WTC11 (cell line): ENCODE results near the gene PTPRG. TPM values are rescaled to one million over a fixed set of nuclear protein-coding genes. Genes with fewer than 3 reads are reported as not detected.

Source experiments
- ATAC-seq: fragments of 200-7000 bp; cut with Tn5 transposase; 2 replicates; pipeline ENCODE4 v1.10.0; 2021; ENCODE audit warnings: mild to moderate bottlenecking, moderate library complexity
- CTCF ChIA-PET: fragments of 300-600 bp; sonication (Branson Sonifier 250); formaldehyde crosslinking; loops from one replicate; lab custom pipeline; 2021; ENCODE audit warnings: antibody characterized with exemption; lab: Charles Lee
- POLR2A ChIA-PET: fragments of 350-600 bp; sonication (Branson Sonifier 250); formaldehyde crosslinking; loops from one replicate; lab custom pipeline; 2021; ENCODE audit warnings: antibody characterized with exemption; lab: Charles Lee
- DNase-seq: peaks from one replicate; pipeline ENCODE4 v3.0.0; 2021; ENCODE audit warnings: low spot score
- H3K27ac Mint-ChIP-seq: 2 replicates; pipeline ENCODE4 v1.8.0; 2021; ENCODE audit warnings: mixed read lengths
- H3K27me3 Mint-ChIP-seq: 2 replicates; pipeline ENCODE4 v1.8.0; 2021; ENCODE audit warnings: low read depth, mild to moderate bottlenecking, moderate library complexity, mixed read lengths
- H3K36me3 Mint-ChIP-seq: 2 replicates; pipeline ENCODE4 v1.8.0; 2021; ENCODE audit warnings: mixed read lengths
- H3K4me1 Mint-ChIP-seq: 2 replicates; pipeline ENCODE4 v1.8.0; 2022; ENCODE audit warnings: mixed read lengths
- H3K4me3 Mint-ChIP-seq: 2 replicates; pipeline ENCODE4 v1.8.0; 2021; ENCODE audit warnings: mild to moderate bottlenecking, moderate library complexity, mixed read lengths
- H3K9me3 Mint-ChIP-seq: 2 replicates; pipeline ENCODE4 v1.8.0; 2021; ENCODE audit warnings: mixed read lengths
- ARID4B ChIP-seq: sonication (generic); formaldehyde crosslinking; IDR thresholded peaks from 2 replicates; pipeline ENCODE4 v1.8.0; 2023; ENCODE audit warnings: missing genetic modification reagents, mild to moderate bottlenecking, borderline replicate concordance
- FOXJ3 ChIP-seq: sonication (generic); formaldehyde crosslinking; IDR thresholded peaks from 2 replicates; pipeline ENCODE4 v1.9.0; 2021; ENCODE audit warnings: missing genetic modification reagents, mild to moderate bottlenecking, borderline replicate concordance
- GABPB1 ChIP-seq: sonication (generic); formaldehyde crosslinking; IDR thresholded peaks from 2 replicates; pipeline ENCODE4 v1.8.1; 2023; ENCODE audit warnings: mild to moderate bottlenecking, missing genetic modification reagents
- JUN ChIP-seq: sonication (generic); formaldehyde crosslinking; IDR thresholded peaks from 2 replicates; pipeline ENCODE4 v1.8.0; 2023; ENCODE audit warnings: mild to moderate bottlenecking, missing genetic modification reagents
- KAT7 ChIP-seq: sonication (generic); formaldehyde crosslinking; IDR thresholded peaks from 2 replicates; pipeline ENCODE4 v1.8.1; 2023; ENCODE audit warnings: missing genetic modification reagents, mild to moderate bottlenecking, borderline replicate concordance
- MYBL2 ChIP-seq: sonication (generic); formaldehyde crosslinking; IDR thresholded peaks from 2 replicates; pipeline ENCODE4 v1.8.1; 2023; ENCODE audit warnings: mild to moderate bottlenecking, moderate library complexity, missing genetic modification reagents
- NFE2L1 ChIP-seq: sonication (generic); formaldehyde crosslinking; IDR thresholded peaks from 2 replicates; pipeline ENCODE4 v1.8.1; 2023; ENCODE audit warnings: missing genetic modification reagents
- NFYB ChIP-seq: sonication (generic); formaldehyde crosslinking; conservative IDR thresholded peaks from 2 replicates; pipeline ENCODE4 v1.8.0; 2022; ENCODE audit warnings: low read depth, missing genetic modification reagents
- RORB ChIP-seq: fragments of 250-450 bp; sonication (Bioruptor Pico); IDR thresholded peaks from 2 replicates; pipeline ENCODE4 v1.9.0; 2021; ENCODE audit warnings: mild to moderate bottlenecking
- STAT6 ChIP-seq: sonication (generic); formaldehyde crosslinking; conservative IDR thresholded peaks from 2 replicates; pipeline ENCODE4 v1.8.1; 2023; ENCODE audit warnings: mild to moderate bottlenecking, low read depth, missing genetic modification reagents, moderate library complexity
- USF1 ChIP-seq: sonication (generic); formaldehyde crosslinking; IDR thresholded peaks from 2 replicates; pipeline ENCODE4 v1.8.0; 2022; ENCODE audit warnings: mild to moderate bottlenecking, missing genetic modification reagents
- ZNF281 ChIP-seq: sonication (generic); formaldehyde crosslinking; IDR thresholded peaks from 2 replicates; pipeline ENCODE4 v1.8.0; 2023; ENCODE audit warnings: mild to moderate bottlenecking, missing genetic modification reagents
- ZNF317 ChIP-seq: sonication (generic); formaldehyde crosslinking; IDR thresholded peaks from 2 replicates; pipeline ENCODE4 v1.8.1; 2023; ENCODE audit warnings: low read depth, mild to moderate bottlenecking, moderate library complexity, missing genetic modification reagents, borderline replicate concordance
- ZNF532 ChIP-seq: fragments of 250-450 bp; sonication (Bioruptor Pico); IDR thresholded peaks from 2 replicates; pipeline ENCODE4 v1.9.0; 2021; ENCODE audit warnings: mild to moderate bottlenecking, borderline replicate concordance
- ZSCAN18 ChIP-seq: fragments of 250-450 bp; sonication (Bioruptor Pico); IDR thresholded peaks from 2 replicates; pipeline ENCODE4 v2.1.2; 2022; ENCODE audit warnings: mild to moderate bottlenecking, moderate library complexity
- total RNA-seq: library from RNA; stranded (reverse); gene quantifications from 3 replicates; pipeline ENCODE4 v1.2.3, GENCODE V29; 2021

PTPRG gene
- total RNA-seq, 1 experiment from 2014 or later, result 106 TPM

DNA sequence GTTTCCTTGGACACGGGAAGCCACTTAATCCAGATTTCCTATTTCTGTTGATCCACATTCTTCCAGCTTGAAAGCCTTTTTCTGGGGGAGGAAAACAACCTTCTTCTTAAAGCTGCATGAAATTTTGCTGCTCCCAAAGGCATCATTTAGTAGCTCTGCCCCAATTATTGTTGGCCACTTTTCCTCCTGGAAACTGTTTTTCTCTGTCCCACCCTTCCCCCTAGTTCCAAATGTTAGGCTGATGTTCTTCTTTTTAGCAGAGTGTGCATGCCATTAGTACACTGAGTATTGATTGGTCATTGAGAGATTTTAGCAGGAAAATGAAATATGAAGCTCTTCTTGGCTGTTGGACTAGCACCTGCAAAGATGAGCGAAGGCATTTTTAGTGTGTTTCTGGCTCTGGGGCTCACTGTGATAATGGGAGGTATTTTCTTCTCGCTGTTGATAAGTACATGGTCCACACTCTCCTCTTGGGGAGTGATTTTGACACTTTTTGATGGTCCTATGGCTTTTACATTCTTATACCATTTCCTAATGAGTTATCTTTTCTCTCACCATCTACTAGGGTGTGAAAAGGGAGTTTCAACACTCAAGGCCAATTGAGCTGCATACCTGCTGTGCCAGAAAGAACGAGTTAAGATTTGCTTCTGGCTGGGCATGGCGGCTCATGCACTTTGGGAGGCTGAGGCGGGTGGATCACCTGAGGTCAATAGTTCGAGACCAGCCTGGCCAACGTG is 200.5 kb downstream of the PTPRG start:
- no peak overlapping the region for H3K27ac Mint-ChIP-seq
- POLR2A ChIA-PET, result no interaction called here

DNA sequence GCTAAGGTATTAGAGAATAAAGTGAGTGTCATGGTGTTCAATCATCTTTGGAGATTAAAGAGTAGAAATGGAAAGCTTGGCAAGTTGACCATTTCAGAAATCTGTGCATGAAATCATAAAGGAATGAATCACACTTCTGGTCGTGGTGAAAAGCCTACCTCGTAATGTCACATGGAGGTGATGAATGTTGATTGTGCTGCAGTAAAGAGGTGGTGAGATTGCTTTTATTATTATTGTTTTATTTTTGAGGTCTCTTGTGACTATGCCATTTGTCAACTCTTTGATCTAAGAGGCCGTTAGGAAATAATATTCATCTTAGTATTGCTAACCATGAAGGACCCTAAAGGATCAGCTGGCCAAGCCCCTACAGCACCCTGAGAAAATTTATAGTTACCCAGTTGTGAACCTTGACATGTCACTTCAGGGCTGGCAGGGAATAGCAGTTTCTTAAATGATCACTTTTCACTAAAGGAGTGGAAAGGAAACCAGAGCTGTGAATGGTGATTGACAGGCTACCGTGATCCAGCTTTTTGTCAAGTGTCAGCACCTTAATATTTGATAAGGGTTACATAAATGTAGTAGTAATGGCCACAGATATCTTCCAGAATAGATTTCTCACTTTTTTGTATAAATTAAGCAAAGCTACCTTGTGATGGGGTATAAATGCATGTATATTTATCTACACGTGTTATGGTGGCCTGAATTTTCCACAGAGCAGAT is 203.9 kb downstream of the PTPRG start:
- Mint-ChIP-seq H3K27ac (peak overlapping the region; percentile 61), H3K4me3 (no peak overlapping the region), H3K36me3 (peaks cover 17% of the 10 kb centered on the region), H3K9me3 (peaks cover 6% of the 10 kb centered on the region; the same call in 1 of the 2 replicates), H3K27me3 (no peaks in the 10 kb centered on the region), H3K4me1 (peaks cover 37% of the 10 kb centered on the region)
- no peak for ATAC-seq
- ChIA-PET POLR2A (no interaction called here), CTCF (interaction anchor here (1.4 kb wide), 1 partner anchor 201 kb away, joined by 3 read pairs; no protein-coding TSS in a partner anchor)
- DNase-seq, result no peak
- TF ChIP-seq NFYB (CRISPR knock-in tag), result no peak
- no peak for TF ChIP-seq FOXJ3 (CRISPR knock-in tag)
- TF ChIP-seq USF1 (CRISPR knock-in tag), result no peak
- no peak for TF ChIP-seq ARID4B (CRISPR knock-in tag)
- TF ChIP-seq GABPB1 (CRISPR knock-in tag), result no peak
- no peak for TF ChIP-seq ZNF281 (CRISPR knock-in tag)
- TF ChIP-seq ZNF532 (CRISPR knock-in tag), result no peak
- TF ChIP-seq RORB, result no peak
- no peak for TF ChIP-seq ZNF317
- TF ChIP-seq ZSCAN18, result no peak
- TF ChIP-seq JUN (CRISPR knock-in tag), result no peak
- no peak for TF ChIP-seq STAT6 (CRISPR knock-in tag)
- no peak for TF ChIP-seq MYBL2 (CRISPR knock-in tag)
- TF ChIP-seq NFE2L1, result no peak

More for the DNA sequence above, 200.5 kb downstream of the PTPRG start:
- no peak for TF ChIP-seq KAT7
- no peaks in the 10 kb centered on the region for H3K27me3 Mint-ChIP-seq
- peaks cover 14% of the 10 kb centered on the region; the same call in 1 of the 2 replicates for H3K4me1 Mint-ChIP-seq
- no peak overlapping the region for H3K4me3 Mint-ChIP-seq
- DNase-seq, result no peak
- no peak for ATAC-seq
- CTCF ChIA-PET, result no interaction called here
- peaks cover 18% of the 10 kb centered on the region for H3K36me3 Mint-ChIP-seq
- H3K9me3 Mint-ChIP-seq, result peaks cover 6% of the 10 kb centered on the region; the same call in 1 of the 2 replicates
